ENCODE measurements around the gene SLC38A1.

GRCh38 chr12:46159309-46159901 lies 109.4 kb downstream of the SLC38A1 start:
- TF ChIP-seq CTCF (IDR thresholded peaks at IDR 0.05) (no peak), POLR2AphosphoS5 (IDR thresholded peaks at IDR 0.05) (no peak), POLR2A (IDR thresholded peaks at IDR 0.05; ENCODE audit: low read depth) (no peak)

Data from esophagus muscularis mucosa (tissue), 3 donors.